SW 1271 (cell line): ENCODE measurements around the gene KAT6B.

Experiments used
- DNase-seq, 2 experiments: peaks; one replicate each; lab custom pipeline; 2025; lab: John Stamatoyannopoulos, UW

Gene KAT6B

DNA sequence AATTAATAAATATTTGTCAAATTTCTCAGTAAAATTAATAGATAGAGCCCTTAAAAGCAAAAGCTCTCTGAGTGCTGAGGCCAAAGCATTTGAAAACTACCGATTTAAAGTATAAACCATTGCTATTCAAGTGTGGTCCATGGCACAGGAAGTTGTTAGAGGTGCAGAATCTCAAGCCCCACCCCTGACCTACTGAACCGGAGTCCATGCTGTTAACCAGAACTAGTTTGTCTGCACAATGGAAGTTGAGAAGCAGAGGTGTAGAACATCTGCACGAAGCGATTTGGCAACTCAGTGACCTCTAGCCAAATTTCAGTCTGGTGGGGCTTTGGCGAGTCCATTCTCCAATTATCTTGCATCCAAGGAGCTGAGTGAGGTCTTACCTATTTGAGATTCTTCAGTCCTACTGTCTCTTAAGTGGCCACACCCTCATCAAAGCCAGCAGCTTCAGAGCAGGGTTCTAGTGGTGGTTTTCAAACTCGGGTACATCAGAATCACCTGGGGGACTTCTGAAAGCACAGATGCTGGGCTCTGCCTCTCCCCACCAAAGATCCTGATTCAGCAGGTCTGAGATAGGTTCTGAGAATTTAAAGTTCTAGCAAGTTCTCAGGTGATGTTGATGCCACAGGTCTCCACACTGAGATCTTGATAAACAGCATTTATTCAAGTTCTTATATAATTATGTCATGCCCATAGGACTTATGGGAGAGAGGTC is 188.3 kb downstream of the KAT6B start:
- no peak for DNase-seq

DNA sequence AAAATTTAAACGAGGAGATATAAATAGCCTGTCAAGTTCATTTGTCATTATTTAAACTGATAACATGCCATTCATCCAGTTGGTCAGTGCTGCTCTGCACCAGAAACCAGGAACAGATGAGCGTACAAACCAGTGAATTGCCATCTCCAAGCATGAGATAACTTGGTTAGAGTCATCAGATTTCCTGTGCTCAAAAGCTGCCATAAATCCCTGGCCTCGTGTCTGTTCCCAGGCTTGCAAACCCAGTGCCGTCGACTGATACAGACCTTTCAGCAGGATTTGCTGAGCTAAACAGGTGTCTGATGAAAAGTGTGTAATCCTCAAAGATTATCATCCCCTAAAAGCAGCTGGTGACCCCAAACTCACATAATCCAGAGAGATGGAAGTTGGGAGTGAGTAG is 189.0 kb downstream of the KAT6B start:
- DNase-seq: no peak

DNA sequence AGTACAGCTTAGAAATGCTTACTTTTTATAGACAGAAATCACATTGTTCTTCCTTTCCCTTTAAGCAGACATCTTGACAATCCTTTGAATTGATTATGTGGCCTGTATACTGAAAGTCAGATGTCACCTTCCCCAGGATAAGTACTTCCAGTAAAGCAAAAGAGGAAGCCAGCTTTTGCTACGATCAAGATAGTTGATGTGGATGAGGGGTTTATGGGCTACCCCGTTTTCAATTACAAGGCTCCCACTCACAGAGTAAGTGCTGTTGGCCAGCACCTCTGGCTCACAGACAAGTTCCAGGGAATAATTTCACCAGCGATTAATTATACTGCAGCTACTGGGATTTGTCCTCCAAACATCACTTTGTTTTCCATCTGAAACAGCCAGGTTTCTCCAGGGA is 189.9 kb downstream of the KAT6B start:
- DNase-seq: no peak

DNA sequence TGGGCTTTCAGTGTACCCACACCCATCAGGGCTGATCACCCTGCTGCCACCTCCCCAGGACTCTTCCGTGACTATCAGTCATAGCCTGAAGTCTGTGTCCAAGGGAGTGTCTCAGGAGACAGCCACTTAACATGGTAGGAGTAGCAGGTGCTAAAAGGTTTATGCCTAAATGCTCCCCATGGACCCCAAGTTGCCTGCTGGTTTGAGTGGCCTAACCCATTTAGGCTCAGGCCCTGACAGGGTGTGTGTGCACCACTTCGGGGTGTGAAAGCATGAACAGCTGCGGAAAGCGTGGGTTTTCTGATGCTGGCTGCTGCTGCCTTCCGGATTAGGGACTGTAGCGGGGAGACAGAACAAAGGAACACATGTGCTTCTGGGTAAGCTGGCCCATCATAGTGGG is 191.9 kb downstream of the KAT6B start:
- no peak for DNase-seq

DNA sequence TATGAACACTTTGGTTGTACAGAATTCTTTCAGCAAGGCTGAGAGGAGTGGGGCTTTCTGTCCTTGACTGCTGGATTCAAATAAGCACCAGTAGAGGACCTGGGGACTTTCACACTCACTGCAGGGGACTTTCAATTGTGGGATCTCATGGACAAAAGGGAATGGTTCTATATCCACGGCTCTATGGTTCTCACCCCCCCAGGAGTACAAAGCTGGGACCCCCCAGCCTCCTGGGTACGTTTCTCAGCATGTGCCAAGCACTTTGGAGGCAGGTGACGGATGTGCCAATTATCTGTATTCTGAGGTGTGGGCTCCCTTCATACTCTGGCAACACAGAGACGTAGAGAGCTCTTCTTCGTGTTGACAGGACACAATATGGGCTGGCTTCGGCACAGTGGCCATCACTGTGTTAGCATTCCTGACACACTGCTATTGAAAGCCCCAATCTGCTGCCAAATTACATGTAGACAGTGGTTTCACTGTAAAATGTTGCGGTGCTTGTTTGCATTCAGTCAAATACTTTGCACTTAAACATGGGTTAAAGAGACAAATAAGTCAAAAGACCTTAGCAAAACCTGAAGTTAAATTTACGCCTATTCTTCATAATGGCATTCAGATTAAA is 192.4 kb downstream of the KAT6B start:
- no peak for DNase-seq

DNA sequence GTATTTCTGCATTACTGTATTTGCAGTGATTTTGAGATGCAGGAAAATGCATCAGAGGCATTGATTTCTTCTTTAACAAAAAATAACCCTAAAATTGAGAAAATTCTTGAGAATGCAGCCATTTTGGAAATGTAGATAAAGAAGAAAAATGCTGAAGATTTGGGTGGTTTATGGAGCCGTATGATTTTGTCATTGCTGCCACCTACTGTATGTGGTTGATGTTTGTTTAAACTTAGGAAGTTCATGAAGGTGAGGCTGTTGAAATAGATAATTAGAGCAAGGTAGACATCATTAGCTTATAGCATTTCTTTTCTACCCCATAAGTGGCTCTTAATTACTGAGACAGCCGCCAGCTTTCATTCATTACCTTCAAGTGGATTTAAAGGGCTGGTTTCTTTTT is 193.0 kb downstream of the KAT6B start:
- DNase-seq: peak in 1 of 2 experiments; percentile 20

DNA sequence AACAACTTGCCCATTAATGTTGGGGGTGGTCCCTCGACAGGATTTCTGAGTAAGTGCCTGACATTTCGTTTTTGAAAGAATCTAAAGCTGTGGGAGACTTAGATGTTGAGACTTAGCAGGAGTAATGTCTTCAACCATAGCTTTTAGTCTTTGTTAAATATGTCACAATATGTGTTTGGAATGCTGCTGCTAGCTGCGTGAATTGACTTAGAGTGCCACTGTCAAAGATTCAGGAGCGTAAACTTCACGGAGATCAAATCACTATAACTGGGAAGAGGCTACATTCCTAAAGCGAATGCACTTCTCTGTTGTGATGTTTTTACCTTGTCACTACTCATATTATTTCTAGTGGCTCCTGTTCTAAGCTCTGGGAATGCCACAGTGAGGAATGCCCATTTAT is 193.8 kb downstream of the KAT6B start:
- no peak for DNase-seq

DNA sequence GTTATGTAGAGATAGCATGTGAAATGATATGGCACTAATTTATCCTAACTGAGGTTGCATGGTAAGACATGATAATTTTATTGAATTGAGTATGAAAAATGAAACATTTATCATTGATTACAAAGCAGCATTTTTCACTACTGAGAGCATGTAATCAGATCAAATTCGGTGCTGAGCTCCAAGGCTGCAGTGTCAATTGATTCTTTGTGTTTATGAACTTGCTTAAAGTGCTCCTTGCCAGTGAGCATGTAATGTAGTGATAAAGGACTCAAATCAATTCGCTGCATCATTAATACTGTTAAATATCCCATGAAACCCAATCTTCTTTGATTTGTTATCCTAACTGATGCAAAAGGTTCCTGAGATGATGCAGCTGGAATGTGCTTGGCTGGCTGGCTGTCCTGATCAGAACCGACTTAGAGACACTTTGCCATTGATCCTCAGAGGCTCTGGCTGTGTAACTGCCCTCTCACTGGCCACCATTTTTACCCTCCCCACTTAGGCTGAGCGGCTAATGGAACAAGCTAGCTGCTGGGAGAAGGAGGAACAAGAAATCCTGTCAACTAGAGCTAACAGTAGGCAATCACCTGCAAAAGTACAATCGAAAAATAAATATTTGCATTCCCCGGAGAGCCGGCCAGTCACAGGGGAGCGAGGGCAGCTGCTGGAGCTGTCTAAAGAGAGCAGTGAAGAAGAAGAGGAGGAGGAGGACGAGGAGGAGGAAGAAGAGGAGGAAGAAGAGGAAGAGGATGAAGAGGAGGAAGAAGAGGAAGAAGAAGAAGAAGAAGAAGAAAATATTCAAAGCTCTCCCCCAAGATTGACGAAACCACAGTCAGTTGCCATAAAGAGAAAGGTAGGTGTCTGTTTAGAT is 195.2 kb downstream of the KAT6B start:
- DNase-seq: no peak

DNA sequence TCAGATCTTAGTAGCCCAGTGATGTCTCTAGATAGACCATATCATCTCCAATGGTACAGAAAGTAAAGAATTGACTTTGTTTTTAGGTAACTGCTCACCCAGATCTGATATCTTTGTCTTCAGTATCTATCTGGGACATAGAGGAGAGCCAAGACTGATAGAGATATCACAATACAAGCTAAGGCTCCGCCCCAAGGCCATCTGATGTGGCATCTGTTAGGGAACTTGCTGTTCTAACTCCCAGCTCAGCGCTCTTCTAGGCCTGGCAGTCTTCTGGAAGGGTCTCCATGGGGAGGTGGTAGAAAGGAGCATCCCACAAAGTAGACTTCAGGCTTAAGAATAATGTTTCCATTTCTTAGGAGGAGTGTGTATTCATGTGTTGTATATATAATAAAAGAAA is 196.7 kb downstream of the KAT6B start:
- no peak for DNase-seq

DNA sequence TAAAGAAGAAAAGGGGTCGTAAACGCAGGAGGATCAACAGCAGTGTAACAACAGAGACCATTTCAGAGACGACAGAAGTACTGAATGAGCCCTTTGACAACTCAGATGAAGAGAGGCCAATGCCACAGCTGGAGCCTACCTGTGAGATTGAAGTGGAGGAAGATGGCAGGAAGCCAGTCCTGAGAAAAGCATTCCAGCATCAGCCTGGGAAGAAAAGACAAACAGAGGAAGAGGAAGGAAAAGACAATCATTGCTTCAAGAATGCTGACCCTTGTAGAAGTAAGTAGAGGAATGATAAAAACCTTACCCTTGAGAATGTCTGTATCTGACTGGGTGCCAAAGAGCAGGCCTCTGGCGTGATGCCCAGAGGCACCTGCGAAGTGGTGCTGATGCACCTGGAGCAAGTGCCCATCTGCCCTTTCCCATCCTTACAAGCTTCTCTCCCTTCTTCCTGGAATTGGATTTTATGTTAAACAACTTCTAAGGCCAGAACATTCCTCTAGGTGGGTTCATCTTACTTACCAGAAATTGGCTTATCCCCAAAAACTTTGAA is 198.6 kb downstream of the KAT6B start:
- DNase-seq: no peak

DNA sequence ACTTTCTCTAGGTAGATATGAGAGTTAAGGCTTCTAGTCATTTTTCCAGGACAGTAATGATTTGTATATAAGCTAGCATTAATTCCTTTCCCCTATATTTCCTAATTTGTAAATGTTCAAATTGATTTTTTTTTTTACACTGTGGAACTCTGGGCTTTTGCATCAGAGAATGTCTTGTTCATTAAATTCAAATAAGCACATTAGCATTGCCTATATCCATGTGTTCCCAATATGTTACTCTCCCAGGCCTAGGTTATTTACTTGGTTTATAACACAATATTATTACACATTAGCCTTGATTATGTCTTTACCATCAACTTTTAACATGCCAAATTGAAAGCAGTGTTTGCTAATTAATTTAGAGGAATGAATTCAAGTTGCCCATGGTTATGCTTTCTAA is 201.6 kb downstream of the KAT6B start:
- no peak for DNase-seq

DNA sequence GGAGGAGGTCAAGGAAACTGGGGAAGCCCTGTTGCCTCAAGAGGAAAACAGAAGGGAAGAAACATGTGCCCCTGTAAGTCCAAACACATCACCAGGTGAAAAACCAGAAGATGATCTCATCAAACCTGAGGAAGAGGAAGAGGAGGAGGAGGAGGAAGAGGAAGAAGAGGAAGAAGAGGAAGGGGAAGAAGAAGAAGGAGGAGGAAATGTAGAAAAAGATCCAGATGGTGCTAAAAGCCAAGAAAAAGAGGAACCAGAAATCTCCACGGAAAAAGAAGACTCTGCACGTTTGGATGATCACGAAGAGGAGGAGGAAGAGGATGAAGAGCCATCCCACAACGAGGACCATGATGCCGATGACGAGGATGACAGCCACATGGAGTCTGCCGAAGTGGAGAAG is 202.3 kb downstream of the KAT6B start:
- DNase-seq: no peak

DNA sequence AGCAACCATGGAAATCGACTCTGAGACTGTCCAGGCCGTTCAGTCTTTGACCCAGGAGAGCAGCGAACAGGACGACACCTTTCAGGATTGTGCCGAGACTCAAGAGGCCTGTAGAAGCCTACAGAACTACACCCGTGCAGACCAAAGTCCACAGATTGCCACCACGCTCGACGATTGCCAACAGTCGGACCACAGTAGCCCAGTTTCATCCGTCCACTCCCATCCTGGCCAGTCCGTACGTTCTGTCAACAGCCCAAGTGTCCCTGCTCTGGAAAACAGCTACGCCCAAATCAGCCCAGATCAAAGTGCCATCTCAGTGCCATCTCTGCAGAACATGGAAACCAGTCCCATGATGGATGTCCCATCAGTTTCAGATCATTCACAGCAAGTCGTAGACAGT is 203.0 kb downstream of the KAT6B start:
- DNase-seq: no peak

DNA sequence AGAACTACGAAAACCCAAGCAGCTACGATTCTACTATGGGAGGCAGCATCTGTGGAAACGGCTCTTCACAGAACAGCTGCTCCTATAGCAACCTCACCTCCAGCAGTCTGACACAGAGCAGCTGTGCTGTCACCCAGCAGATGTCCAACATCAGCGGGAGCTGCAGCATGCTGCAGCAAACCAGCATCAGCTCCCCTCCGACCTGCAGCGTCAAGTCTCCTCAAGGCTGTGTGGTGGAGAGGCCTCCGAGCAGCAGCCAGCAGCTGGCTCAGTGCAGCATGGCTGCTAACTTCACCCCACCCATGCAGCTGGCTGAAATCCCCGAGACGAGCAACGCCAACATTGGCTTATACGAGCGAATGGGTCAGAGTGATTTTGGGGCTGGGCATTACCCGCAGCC is 203.5 kb downstream of the KAT6B start:
- no peak for DNase-seq

DNA sequence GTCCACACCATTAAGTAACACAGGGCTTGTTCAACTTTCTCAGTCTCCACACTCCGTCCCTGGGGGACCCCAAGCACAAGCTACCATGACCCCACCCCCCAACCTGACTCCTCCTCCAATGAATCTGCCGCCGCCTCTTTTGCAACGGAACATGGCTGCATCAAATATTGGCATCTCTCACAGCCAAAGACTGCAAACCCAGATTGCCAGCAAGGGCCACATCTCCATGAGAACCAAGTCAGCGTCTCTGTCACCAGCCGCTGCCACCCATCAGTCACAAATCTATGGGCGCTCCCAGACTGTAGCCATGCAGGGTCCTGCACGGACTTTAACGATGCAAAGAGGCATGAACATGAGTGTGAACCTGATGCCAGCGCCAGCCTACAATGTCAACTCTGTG is 204.0 kb downstream of the KAT6B start:
- no peak for DNase-seq

DNA sequence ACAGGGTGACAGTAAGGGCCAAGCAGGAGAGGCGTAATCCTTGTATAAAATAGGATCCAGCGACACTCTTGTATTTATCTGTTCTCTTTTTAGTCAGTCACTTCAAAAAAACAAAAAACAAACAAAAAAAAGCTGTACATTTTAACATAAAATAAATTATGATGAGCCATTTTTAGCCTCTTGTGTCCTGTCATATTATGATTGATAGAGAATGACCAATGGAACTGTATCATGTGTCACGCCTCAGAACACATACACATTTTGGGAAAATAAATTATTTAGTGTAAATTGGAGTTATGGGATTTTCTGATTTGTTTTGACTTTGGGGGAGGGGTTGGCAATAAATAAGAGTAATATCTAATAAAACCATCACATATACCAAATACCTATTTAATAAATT is 205.7 kb downstream of the KAT6B start:
- DNase-seq: no peak

DNA sequence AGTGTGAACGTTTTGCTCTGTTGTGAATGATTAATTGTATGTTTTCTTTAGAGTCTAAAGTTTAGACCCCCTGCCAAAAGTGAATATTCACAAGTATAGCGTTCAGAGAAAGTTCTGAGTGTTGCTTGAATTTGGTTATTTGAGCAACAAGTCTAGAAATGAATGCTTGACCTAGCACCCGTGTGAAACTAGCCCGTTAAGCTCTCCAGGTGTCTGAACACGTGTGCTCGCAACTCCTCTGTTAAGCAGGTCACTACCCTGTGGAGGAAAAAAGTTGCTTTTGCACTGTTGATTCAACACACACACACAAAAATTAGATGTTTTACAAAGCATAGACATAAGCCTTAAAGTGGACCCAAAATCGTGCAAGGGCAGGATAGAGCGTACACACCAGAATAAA is 206.4 kb downstream of the KAT6B start:
- no peak for DNase-seq

DNA sequence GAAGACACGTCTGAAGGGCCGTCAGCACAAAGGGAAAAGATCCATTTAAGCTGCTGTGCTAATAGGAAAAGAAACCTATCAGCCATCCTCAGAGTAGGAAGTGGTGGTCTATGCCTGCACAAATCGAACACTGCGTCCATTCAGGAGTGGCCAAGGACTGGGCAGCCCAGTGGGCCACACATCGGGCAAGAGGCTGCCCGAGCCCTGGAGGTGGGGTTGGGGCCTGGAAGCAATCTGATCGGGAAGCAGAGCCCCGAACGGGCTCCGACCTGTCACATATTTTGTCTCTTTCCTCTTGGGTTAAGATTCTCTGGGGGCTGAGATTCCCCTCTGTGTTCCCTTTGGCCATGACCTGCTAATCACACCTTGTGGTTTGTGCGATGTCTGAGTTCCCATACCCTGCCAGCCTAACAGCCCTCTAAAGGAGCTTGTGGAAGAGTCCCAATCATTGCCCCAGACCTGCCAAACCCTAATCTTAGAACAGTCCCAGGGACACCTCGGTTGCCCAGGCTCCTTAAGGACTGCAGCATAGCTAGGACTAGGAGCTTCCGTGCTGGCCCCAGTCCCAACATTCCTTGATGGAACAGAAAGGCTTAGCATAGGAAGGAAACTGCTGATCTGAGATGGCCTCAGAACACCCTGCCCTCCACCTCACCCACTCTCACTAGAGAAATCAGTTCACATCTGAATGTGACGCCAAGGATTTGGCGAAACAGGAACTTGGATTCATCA is 207.2 kb downstream of the KAT6B start:
- no peak for DNase-seq

DNA sequence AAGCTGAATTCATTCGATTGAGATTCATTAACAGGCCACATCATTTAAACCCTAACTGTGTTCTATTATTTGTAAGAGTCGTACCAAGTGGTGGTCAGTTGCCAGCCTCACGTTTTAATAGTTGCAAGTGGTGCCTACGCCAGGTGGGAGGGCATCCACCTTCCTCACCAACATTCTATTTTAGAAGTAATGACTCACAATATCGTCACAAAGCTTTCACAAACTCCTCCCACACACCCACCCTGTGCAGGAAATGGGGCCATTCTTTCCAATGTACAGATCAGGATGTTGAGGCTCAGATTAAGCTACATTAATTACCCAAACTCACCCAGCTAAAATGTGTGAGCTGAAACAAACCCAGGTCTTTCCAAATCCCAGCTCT is 207.7 kb downstream of the KAT6B start:
- no peak for DNase-seq

DNA sequence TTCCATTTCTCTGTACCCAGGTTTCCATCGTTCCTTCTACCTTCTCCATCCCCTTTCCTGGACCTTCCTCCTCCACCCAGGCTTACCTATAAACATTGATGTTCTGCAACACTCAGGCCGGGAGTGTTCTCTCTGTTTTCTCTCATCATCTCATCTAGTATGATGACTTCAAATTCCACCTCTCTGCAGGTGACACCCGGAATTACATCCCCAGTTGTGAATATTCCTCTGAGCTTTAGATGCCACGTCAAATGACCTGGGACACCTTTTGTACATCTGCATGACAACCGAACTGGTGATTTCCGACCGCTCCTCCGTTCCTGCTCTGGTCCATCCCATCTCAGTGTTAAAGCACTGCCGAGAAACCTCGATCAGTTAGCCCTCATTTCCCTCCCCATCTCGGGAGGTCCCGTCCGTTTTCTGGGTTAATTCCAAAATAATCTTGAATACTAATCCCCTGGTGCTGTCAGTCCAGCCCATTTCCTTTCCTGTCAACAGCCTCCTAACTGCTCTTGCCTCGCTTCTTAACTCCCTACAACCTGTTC is 208.4 kb downstream of the KAT6B start:
- no peak for DNase-seq

DNA sequence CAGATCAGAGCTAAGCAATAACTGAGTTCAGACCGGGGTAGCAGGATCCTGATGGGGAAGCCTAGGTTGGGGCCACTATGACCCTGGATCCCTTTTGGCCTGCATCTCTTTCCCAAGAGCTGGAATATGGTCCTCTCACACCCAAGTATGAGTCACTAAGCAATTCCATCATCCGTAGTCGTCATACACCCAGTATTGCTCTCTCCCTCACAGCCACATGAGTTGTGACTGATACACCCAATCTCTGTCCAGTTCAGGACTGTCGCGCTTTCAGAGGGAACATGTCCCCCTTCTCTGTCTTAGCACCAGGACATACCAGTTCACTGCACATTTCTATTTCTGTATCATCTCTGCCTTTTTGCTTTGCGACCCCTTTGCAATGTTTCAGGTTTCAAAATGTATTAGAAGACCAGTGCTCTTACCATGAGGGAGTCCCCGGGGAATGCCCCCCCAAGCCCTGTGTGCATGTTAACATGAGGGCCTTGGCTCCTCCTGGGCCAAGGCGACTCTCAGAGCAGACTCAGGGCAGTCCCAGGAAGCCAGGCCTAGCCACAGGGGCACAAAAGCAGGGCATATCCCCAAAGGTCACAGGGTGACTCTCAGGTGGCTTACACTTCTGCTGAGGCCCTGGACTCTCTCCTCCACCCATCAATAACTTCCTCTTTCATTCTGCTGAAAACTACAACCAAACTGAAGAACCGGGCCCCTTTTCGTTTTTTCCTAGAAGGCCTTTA is 209.7 kb downstream of the KAT6B start:
- DNase-seq: no peak
